Measurements from ENCODE around the gene CHGA. TPM values are rescaled to one million over a fixed set of nuclear protein-coding genes. Genes with fewer than 3 reads are reported as not detected.

Gene CHGA
- total RNA-seq, 1 donor from 2014 or later: not detected

DNA sequence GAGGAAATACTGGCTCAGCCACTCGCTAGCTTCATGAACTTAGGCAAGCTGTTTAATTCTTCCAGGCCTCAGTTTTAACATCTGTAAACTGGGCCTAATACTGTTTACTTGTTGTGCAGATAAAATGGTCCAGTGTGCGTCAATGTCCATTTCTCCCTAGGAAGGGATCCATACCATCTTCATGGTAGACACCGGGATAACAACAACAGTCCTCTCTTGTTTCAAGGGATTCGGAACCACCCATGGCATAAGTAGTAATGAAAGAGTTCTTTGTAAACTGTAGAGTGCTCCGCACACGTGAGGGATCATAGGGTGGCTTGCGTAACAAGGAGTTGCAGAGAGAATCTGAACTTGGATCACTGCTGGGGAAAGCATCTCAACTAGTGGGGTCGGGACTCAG is 17.3 kb upstream of the CHGA start:
- no peak for DNase-seq (ENCODE audit: low read depth in 2 of 2)

DNA sequence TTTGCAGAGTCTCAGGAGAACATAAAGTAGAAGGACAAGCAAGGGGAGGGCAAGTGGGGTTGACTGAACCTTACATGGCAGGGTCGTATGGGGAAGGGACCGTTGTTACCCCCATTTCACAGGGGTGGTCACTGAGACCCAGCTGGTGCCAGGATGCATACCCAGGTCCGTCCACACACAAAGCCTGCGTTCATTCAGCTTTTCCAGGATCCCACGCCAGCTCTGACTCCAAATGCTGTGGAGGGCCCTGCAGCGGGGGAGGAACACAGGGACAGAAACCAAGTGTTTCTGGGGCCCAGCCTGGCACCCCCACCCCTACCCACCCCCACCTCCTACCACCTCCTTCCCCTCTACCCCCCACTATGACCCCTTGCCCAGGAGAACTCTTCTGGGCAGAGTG is 16.5 kb upstream of the CHGA start:
- DNase-seq (ENCODE audit: low read depth in 2 of 2): no peak

DNA sequence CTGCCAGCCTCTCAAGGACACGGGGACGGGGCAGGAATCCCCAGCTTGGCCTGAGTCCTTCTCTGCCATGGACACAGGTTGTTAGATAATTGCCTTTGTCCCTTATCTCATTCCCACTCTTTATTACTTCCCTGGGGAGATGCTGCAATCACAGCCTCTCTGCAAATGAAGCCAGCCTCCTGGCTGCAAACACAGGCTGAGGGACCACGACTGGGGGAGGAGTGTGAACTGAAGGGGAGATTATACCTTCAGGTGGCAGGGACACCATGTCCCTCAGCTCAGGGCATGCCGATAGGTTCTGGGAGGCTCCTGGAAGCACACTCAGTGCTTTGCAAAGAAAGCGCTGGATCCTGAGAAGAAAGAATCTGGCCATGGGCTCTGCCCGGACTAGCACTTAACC is 16.1 kb upstream of the CHGA start:
- DNase-seq (ENCODE audit: low read depth in 2 of 2): no peak

DNA sequence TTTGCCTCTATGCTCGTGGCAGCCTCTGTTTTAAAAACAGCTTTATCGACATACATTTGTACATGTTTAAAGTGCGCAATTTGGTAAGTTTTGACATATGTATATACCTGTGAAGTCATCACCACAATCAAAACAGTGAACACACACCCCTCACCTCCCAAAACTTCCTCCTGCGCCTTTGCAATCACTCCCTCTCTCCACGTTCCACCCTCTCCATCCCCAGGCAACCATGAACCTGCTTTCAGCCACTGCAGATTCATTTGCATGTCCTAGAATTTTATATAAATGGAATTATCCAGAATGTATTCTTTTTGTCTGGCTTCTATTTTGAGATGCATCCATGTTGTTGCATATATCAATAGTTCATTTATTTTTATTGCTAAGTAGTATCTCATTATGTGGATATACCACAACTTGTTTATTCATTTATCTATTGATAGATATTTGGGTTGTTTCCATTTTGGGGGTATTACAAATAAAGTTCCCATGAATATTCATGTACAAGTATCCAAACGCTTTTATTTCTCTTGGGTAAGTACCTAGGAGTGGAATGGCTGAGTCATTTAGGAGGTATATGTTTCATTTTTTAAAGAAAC is 15.5 kb upstream of the CHGA start:
- DNase-seq (ENCODE audit: low read depth in 2 of 2): no peak

DNA sequence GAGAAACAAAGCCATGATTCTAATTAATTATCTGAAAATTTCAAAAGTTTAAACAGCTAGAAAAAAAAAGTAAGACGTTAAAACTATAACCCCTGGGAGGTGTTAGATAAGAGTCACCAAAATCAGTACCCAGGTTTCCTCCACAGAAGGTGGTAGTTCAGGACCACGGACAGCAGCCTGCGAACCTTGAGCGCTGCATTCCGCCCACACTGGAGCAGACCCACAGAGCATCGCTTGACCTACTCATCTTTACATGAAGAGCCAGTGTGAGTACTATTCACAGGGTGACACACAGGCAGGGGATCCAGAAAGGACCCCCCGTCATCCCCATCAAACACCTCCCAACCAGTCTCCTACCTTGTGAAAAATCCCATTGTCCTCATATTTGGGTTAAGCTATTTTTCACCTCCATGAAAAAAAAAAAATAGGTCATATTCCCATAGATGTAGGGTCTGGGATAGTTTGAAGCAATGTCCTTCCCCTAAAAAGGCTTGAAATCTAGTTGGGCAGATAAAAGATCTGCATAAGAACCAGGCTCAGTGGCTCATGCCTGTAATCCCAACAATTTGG is 8.8 kb upstream of the CHGA start:
- peak; percentile 30 to 36 for DNase-seq (ENCODE audit: low read depth in 2 of 2)

DNA sequence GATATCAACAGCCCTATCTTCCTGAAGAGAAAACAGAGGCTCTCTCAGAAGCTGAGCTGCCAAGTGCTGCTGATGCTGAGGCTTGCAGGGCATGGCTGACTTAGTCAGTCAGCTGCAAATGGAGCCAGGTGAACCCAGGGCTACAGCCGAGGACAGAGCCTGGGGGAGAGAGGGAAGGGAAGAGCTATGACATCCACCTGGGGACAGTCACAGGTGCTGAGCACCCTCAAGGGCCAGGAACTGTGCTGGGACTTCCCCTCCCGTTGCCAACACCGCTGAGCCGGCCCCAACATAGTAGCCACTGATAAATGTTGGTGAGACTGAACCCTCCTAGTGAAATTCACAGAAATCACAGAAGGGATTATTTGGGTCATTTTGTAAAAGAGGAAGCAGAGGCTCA is 6.7 kb upstream of the CHGA start:
- DNase-seq (ENCODE audit: low read depth in 2 of 2): no peak

DNA sequence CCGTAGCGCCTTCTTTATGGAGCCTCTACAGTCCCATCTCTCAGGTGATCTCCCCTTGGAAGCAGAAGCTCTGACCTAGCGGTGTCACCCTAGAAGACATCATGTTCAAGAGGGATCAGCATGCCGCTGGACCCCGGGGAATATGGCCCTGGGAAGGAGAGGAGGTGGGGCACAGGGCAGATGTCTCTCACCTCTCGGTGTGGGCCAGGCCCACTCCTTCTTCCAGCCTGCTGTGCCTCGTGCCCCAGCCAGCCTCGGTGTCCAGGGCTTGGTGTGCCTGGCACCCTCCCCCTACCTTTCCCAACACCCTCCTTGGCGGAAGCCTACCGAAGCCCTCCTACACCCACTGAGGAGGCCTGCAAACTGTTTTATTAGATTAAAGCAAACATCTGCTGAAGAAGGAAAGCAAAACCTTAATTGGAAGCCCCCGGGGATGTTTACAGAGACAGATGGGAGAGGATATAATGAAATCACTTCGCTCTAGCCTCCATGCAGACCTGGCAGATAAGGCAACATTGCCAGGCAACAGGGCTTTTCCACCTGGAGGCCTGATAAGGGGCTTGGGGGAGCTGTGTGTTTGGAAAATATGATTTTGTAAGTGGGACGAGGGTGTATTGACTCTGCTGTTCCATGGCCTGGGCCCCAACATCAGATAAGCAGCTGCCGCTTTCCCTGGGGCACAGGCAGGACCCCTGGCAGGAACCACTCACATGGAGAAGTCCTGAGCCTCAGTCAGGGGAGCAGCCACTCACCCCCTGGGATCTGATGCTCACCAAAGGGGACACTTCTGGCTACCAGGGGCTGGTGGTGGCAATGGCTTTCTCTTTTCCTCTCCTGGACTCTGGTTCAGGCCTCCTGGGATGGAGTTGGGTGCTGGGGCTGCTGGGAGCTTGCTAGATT is 5.7 kb upstream of the CHGA start:
- DNase-seq (ENCODE audit: low read depth in 2 of 2): no peak

DNA sequence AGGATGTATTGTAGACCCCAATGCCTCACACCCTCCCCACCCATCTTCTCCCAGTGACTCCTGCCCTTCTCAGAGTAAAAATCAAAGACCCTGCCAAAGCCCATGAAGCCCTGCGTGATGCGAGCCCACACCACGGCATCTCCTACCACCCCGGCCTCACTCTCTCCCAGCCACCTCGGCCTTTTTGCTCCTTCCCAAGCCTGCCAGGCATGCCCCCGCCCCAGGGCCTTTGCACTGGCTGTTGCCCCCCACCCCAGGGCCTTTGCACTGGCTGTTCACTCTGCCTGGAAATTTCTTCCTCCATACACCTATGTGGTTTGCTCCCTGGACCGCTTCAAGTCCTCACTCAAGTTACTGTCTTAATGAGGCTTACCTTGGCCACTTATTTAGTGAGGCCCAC is 5.0 kb upstream of the CHGA start:
- DNase-seq (ENCODE audit: low read depth in 2 of 2): no peak

DNA sequence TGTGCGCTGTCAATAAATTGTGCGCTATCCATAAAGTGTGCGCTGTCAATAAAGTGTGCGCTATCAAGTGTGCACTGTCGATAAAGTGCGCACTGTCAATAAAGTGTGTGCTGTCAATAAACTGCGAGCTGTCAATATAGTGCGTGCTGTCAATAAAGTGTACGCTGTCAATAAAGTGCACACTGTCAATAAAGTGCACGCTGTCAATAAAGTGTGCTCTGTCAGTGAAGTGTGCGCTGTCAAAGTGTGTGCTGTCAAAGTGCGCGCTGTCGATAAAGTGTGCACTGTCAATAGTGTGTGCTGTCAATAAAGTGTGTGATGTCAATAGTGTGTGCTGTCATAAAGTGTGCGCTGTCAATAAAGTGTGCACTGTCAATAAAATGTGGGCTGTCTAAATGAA is 2.9 kb upstream of the CHGA start:
- no peak for DNase-seq (ENCODE audit: low read depth in 2 of 2)

DNA sequence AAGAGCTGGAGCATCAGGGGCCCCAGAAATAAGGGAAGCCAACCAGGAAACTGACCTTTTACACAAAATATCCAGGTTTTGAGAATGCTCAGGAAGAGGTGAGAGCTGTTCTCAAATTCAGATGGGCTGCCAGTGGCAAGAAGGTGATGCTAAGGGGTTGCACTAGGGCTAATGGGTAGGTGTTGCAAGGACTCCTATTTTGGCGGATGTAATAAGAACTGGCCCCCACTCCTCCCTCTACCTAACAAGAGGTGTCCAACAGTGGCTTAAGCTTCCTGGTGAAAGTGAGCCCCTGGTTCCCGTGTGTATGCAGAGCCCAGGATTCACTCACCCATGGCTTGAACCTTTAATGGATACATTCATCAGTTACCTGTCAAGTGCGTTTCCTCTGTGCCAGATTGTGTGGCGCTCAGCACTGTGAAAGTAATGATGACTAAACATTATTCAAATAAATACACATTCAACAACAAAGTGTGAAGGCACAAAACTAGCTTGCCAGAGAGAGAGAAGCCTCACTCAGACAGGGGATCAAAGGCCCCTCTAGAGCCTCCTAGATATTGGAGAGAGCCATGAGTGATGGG is 705 bp upstream of the CHGA start:
- DNase-seq (ENCODE audit: low read depth in 2 of 2): no peak

DNA sequence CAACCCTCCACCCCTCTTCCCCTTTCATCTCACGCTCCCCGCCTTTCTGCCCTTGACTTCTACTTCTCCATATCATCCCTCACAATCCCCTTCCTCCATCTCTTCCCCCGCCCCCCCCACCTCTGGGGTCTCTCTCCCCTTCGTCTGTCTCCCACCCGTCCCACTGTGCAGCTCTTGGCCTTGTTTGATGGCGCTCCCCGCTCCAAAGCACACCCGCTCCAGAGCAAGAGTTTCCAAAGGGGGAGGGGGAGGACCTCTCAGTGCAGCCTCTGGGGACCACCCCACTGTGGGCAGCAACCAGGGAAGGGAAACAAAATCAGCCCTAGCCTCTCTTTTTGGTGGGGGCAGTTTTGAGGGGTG is 774 bp downstream of the CHGA start:
- no peak for DNase-seq (ENCODE audit: low read depth in 2 of 2)

DNA sequence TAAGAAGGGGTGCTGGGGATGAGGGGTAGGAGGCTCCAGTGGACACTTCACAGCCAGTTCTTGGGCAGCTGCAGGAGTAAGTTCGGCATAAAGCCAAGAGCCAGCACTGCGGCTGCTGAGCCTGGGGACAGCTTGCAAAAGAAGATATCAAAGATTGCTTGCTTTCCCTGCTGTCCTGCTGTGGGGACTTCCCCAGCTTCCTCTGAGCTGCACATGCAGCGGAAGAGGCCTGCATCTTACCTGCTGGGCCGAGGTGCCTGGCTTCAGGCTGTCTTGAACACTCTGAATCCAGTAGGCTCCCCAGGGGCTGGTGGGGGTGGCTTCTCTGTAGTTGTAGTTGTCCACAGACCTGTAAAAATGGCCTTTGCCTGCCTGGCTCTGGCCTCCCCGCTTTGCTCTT is 1.3 kb downstream of the CHGA start:
- no peak for DNase-seq (ENCODE audit: low read depth in 2 of 2)

DNA sequence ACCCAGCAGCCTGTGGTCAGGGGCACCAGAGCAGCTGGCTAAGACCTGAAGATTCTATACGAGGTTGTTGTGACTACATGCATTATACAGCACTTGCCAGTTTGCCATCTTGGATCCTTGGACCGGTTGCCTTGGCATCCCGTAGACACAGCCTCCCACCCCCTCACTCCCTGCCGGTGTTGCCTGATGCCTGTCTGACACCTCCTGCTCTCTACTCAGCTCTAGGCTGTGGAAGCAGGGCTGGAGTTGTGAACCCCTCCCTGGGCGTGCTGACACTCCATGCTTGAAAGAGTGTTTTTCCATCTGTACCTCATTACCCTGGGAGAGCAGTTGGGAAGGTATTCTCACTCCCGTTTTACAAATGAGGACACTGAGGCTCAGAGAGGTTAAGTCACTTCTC is 2.5 kb downstream of the CHGA start:
- DNase-seq (ENCODE audit: low read depth in 2 of 2): no peak

DNA sequence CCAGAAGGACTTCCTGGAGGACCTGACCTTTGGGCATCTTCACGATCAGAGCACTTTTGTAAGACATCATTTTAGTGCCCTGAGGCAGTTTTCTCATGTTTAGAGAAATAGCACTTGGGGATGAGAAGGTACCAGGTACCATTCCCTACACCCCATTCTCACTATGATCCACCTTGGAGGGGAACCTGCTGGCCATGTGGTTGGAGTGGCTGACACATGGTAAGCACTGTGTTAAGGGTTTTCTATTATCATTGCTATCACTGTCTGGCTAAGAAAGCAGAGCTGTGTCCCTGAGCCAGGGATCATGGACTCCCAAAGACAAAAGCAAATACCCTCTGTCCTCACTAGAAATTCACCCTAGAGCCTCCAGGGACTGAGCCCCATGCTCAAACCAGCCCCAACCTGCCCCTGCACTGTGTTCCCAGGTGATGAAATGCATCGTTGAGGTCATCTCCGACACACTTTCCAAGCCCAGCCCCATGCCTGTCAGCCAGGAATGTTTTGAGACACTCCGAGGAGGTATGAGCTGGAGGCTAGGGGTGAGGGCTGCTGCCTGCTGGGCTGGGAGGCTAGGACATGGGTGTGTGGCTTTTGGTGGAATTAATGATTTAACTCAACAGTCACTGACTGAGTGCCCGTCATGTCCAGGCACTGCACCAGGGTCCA is 3.4 kb downstream of the CHGA start:
- DNase-seq (ENCODE audit: low read depth in 2 of 2): no peak

DNA sequence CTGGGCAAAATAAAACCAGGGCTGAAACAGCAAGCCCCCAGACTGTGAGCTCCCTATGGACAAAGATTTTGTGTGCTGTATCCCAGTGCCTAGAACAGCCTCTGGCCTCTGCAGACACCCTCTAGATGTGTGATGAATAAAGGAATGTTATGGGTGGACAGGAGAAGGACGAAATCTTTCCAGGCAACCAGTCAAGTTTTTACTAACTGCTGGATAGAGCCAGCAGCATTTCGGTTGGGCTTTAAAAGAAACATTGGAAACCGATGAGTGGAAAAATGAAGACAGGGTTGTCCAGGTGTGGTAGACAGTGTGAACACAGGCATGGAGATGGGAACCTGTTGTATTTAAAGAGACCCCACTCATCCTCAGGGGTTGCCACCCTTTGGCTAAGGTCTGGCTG is 4.0 kb downstream of the CHGA start:
- DNase-seq (ENCODE audit: low read depth in 2 of 2): peak in 1 of 2 donors; percentile 14

DNA sequence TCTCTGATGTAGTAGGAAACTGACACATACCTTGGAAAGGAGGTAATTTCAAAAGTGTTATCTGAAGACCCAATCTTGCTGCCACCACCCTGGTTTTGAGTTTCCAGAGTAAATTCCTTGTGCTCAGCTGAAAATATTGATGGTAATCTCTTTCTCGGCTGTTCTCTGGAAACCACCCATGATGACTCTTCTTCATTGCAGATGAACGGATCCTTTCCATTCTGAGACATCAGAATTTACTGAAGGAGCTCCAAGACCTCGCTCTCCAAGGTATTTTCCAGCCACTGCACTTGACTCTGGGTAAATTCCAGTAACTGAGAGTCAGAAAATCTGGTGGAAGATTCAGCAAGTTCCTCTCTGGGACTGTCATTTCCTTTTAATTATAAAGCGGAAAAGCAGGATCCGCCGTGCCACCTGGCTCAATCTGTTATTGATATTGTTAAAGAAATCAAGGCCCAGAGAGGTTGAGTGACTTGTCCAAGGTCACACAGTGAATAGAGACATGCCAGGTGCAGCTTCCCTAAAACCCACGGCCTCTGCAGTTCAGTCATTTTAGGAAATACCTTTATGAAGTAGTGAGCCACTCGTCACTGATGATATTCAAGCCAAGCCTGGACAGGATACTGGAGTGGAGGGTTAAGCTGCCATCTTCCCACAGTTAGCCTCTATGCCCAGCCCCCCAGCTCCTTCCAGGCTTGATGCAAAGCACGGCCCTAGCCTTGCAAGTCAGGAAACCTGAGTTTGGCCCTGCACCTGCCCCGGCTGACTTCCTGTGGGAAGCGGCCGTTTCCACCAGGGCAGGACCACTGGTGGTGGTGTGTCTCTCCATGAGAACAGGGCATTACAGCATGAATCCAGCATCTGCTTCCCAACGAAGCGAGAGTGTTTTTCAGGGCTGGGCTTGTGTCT is 4.7 kb downstream of the CHGA start:
- peak; percentile 17 to 49 for DNase-seq (ENCODE audit: low read depth in 2 of 2)

DNA sequence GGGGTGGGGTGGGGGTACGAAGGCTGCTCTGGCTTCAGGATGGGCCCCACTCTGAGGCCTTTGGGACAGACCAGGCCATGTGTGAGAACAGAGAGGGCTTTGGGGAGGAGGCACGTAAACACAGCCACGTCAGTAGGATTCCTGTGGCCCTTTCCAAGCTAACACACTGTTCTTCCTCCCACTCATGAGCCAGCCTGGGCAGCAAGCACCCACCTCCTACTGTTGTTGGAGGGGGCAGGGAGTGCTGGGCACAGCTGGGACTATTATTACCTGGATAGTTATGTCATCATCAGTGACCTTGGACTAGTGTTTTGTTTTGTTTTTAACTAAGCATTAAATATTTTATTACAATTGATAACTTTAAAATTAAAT is 5.3 kb downstream of the CHGA start:
- DNase-seq (ENCODE audit: low read depth in 2 of 2): no peak

DNA sequence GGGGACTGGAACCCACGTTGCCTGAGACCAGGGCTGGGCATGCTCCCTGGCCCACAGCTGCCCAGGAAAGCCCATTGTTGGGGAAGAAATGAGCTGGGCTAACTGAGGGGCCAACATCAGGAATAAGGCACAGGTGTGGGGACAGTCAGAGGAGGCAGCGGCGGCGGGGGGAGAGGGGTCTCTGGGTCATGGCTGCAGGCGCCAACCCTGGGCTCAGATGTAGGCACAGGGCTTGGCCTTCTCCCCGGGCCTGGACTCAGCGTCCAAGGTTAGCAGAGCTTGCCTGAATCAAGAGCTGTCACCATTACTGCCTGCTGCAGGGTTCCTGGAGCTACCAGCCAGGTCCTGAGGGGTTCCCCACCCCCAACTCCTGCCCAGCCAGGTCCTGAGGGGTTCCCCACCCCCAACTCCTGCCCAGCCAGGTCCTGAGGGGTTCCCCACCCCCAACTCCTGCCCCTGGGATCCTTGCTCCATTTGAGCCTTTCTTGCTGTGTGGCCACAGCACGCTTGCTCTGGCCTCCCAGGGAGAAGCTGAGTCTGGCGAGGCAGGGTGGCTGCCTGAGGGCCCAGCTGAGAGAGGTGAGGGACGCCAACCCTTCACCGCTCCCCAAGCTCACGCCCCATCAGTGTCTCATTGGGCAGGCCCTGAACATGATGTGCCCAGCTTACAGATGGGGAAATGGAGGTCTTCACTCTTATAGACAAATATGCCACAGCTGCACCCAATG is 6.2 kb downstream of the CHGA start:
- DNase-seq (ENCODE audit: low read depth in 2 of 2): no peak

DNA sequence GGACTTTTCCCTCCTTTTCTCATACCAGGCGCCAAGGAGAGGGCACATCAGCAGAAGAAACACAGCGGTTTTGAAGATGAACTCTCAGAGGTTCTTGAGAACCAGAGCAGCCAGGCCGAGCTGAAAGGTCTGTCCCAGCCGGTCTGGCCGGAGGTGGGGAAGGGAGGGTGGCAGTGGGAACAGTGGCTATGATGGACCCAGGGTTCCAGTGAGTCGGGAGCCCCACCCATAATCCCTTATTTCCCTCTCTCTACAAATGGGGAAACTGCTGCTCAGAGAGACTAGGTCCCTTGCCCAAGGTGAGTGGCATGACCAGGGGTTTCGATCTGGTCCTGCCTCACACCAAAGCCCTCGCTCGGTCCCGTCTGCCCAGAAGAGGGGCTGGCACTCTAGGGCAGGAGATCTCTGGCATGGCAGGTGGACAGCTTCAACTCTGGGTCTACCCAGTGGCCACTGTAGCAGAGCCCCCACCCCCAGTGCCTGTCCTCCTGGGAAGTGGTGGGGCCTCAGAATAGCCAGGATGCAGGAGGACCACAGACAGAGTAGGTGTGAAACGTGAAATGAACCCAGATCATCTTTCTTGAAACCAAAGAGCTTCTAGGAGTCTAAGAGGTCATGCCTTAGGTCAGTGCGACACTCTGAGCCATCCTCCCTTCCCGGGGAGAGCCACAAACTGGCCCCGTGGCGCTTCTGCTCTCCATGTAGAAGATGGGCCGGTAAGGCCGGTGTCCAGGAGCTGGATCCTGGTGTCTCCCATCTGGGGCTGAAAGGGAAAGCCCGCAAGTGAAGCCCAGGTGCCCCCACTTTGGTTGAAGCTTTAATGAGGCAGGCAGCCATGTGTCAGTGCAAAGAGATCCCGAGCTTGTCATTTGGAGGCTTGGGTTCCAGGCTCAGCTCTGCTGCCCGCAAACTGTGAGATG is 7.0 kb downstream of the CHGA start:
- no peak for DNase-seq (ENCODE audit: low read depth in 2 of 2)
